HCT116 (cell line): ENCODE measurements around the gene ATP8A1. TPM values are rescaled to one million over a fixed set of nuclear protein-coding genes. Genes with fewer than 3 reads are reported as not detected.

Experiments used
- ATAC-seq: fragments of 200-7000 bp; cut with Tn5 transposase; 2 replicates; pipeline ENCODE4 v1.9.1; 2020; ENCODE audit warnings: mild to moderate bottlenecking, moderate library complexity
- BruUV-seq: library from RNA; stranded (reverse); fragments of 400-500 nt; replicated peaks from 2 replicates; lab custom pipeline; 2021; lab: Mats Ljungman, UMichigan
- CTCF ChIA-PET: fragments of 300-600 bp; sonication (Branson Sonifier 250); formaldehyde crosslinking; loops from one replicate; lab custom pipeline; 2021; ENCODE audit warnings: antibody characterized with exemption; lab: Charles Lee
- POLR2A ChIA-PET: fragments of 300-600, 350-600 bp; sonication (Branson Sonifier 250); formaldehyde crosslinking; loops from one replicate; lab custom pipeline; 2021; ENCODE audit warnings: antibody characterized with exemption; lab: Charles Lee
- RAD21 ChIA-PET, 2 experiments: fragments of 300-600 bp; sonication (Branson Sonifier 250); formaldehyde crosslinking; loops; one replicate each; lab custom pipeline; 2023; ENCODE audit warnings: low total read pairs in 2 of 2; ENCODE audit not compliant: uncharacterized antibody in 2 of 2, unreplicated experiment in 2 of 2, low non-redundant PET in 1 of 2; lab: Charles Lee
- DNase-seq: peaks from one replicate; pipeline ENCODE4 v3.0.0-alpha.2; 2010; ENCODE audit warnings: low read depth, low spot score
- H2AFZ ChIP-seq: fragments of 200-600 bp; shearing (Covaris generic), sonication (generic); 2 replicates; pipeline ENCODE4 v1.6.1; 2017; ENCODE audit warnings: low read depth, mixed run types, mixed read lengths, antibody characterized with exemption, low read length; ENCODE audit not compliant: poor library complexity, severe bottlenecking
- H3K27ac ChIP-seq: 2 replicates; pipeline ENCODE4 v1.5.1; 2012; ENCODE audit warnings: low read depth, low read length
- H3K27me3 ChIP-seq: fragments of 200-600 bp; sonication (generic); 2 replicates; pipeline ENCODE4 v1.6.1; 2016; ENCODE audit warnings: mixed run types, low read length, mixed read lengths; ENCODE audit not compliant: insufficient read depth
- H3K36me3 ChIP-seq, 2 experiments: fragments of 200-500 bp in 1 of 2; fragments of 200-600 bp in 1 of 2; sonication (Bioruptor generic) in 1 of 2; sonication (generic) in 1 of 2; 2 replicates each; pipeline versions ENCODE4 v1.5.1 to v1.6.1; 2014 to 2016; ENCODE audit warnings: low read length in 2 of 2, inconsistent platforms in 1 of 2, mixed read lengths in 1 of 2, mixed run types in 1 of 2; ENCODE audit not compliant: insufficient read depth in 2 of 2, control insufficient read depth in 1 of 2
- H3K4me1 ChIP-seq, 2 experiments: fragments of 200-600 bp in 1 of 2; sonication (generic) in 1 of 2; 2 replicates each; pipeline versions ENCODE4 v1.5.1 to v1.6.1; 2012 to 2017; ENCODE audit warnings: low read length in 2 of 2, inconsistent platforms in 1 of 2, mild to moderate bottlenecking in 1 of 2, mixed read lengths in 1 of 2, mixed run types in 1 of 2, moderate library complexity in 1 of 2; ENCODE audit not compliant: insufficient read depth in 2 of 2, control insufficient read depth in 1 of 2
- H3K4me2 ChIP-seq: fragments of 200-600 bp; sonication (generic); 2 replicates; pipeline ENCODE4 v1.6.1; 2017; ENCODE audit warnings: mixed run types, low read length, mixed read lengths
- H3K4me3 ChIP-seq, 2 experiments: fragments of 200-600 bp in 1 of 2; sonication (generic) in 1 of 2; replicated peaks in 1 of 2; 2 replicates each; pipeline ENCODE4 v1.5.1; 2011 to 2016; ENCODE audit warnings: low read length in 2 of 2, control low read depth in 1 of 2, low read depth in 1 of 2, mild to moderate bottlenecking in 1 of 2, mixed read lengths in 1 of 2, mixed run types in 1 of 2
- H3K79me2 ChIP-seq: fragments of 200-600 bp; sonication (generic); 2 replicates; pipeline ENCODE4 v1.6.1; 2017; ENCODE audit warnings: mild to moderate bottlenecking, mixed run types, low read length, moderate library complexity, mixed read lengths; ENCODE audit not compliant: insufficient read depth
- H3K9ac ChIP-seq: fragments of 200-600 bp; sonication (generic); 2 replicates; pipeline ENCODE4 v1.6.1; 2016; ENCODE audit warnings: low read length, mixed read lengths
- H3K9me2 ChIP-seq: fragments of 200-600 bp; sonication (generic), shearing (Covaris generic); 2 replicates; pipeline ENCODE4 v1.6.1; 2017; ENCODE audit warnings: mixed run types, mild to moderate bottlenecking, moderate library complexity; ENCODE audit not compliant: insufficient read depth
- H3K9me3 ChIP-seq, 2 experiments: fragments of 200-500 bp in 1 of 2; fragments of 200-600 bp in 1 of 2; sonication (Bioruptor generic) in 1 of 2; sonication (generic) in 1 of 2; 2 replicates each; pipeline ENCODE4 v1.6.1; 2014 to 2017; ENCODE audit warnings: low read length in 2 of 2, mixed read lengths in 2 of 2, inconsistent platforms in 1 of 2, low read depth in 1 of 2, mild to moderate bottlenecking in 1 of 2, mixed run types in 1 of 2, moderate library complexity in 1 of 2; ENCODE audit not compliant: control insufficient read depth in 1 of 2, insufficient read depth in 1 of 2
- H4K20me1 ChIP-seq: fragments of 200-600 bp; sonication (generic), shearing (Covaris generic); 2 replicates; pipeline ENCODE4 v1.6.1; 2017; ENCODE audit warnings: mixed run types, mild to moderate bottlenecking, moderate library complexity; ENCODE audit not compliant: insufficient read depth
- CBX3 ChIP-seq: IDR thresholded peaks from 2 replicates; pipeline ENCODE4 v1.6.1; 2012; ENCODE audit warnings: low read depth
- CTCF ChIP-seq, 3 experiments: fragments of 200-600 bp in 1 of 3; sonication (generic) in 1 of 3; IDR thresholded peaks in 2 of 3; conservative IDR thresholded peaks in 1 of 3; 2 replicates each; pipeline ENCODE4 v1.5.1; 2012 to 2017; ENCODE audit warnings: low read depth in 2 of 3, low read length in 2 of 3, antibody characterized with exemption in 1 of 3, borderline replicate concordance in 1 of 3, control low read depth in 1 of 3, mild to moderate bottlenecking in 1 of 3, mixed read lengths in 1 of 3, mixed run types in 1 of 3, moderate library complexity in 1 of 3; ENCODE audit not compliant: insufficient read depth in 1 of 3
- EGR1 ChIP-seq: IDR thresholded peaks from 2 replicates; pipeline ENCODE4 v1.6.1; 2012; ENCODE audit warnings: low read depth
- ELF1 ChIP-seq: IDR thresholded peaks from 2 replicates; pipeline ENCODE4 v1.6.1; 2012; ENCODE audit warnings: low read depth, borderline replicate concordance
- EZH2phosphoT487 ChIP-seq: fragments of 200-600 bp; IDR thresholded peaks from 2 replicates; pipeline ENCODE4 v1.6.1; 2018; ENCODE audit warnings: antibody characterized with exemption, borderline replicate concordance
- FOSL1 ChIP-seq: IDR thresholded peaks from 2 replicates; pipeline ENCODE4 v1.6.1; 2012; ENCODE audit warnings: low read depth
- JUND ChIP-seq: IDR thresholded peaks from 2 replicates; pipeline ENCODE4 v1.6.1; 2012
- POLR2A ChIP-seq: IDR thresholded peaks from 2 replicates; pipeline ENCODE4 v1.7.0; 2011; ENCODE audit warnings: borderline replicate concordance; ENCODE audit not compliant: insufficient read depth, insufficient read length; ENCODE audit errors: extremely low read depth
- POLR2AphosphoS5 ChIP-seq: IDR thresholded peaks from 2 replicates; pipeline ENCODE4 v1.6.1; 2011; ENCODE audit warnings: mild to moderate bottlenecking, low read depth, low read length, moderate library complexity
- SIN3A ChIP-seq: IDR thresholded peaks from 2 replicates; pipeline ENCODE4 v1.6.1; 2012; ENCODE audit warnings: low read depth
- SP1 ChIP-seq: IDR thresholded peaks from 2 replicates; pipeline ENCODE4 v1.6.1; 2012; ENCODE audit warnings: low read depth
- TCF7L2 ChIP-seq: IDR thresholded peaks from 2 replicates; pipeline ENCODE4 v1.7.0; 2011; ENCODE audit warnings: borderline replicate concordance, inconsistent platforms; ENCODE audit not compliant: insufficient read depth, insufficient read length; ENCODE audit errors: extremely low read depth
- YY1 ChIP-seq: IDR thresholded peaks from 2 replicates; pipeline ENCODE4 v1.6.1; 2011; ENCODE audit warnings: low read length, low read depth, moderate library complexity, mild to moderate bottlenecking; ENCODE audit not compliant: insufficient replicate concordance; ENCODE audit errors: extremely low read depth
- ZNF274 ChIP-seq: fragments of 200-500 bp; sonication (Bioruptor generic); IDR thresholded peaks from 2 replicates; pipeline ENCODE4 v1.6.1; 2014; ENCODE audit warnings: mild to moderate bottlenecking, low read depth, low read length, inconsistent platforms
- intact Hi-C: fragments of 100-400 bp; cut with micrococcal nuclease; formaldehyde crosslinking; loops from 2 replicates; pipeline ENCODE4 v1.10.0; 2022
- total RNA-seq: library from RNA; stranded (reverse); gene quantifications from one replicate; pipeline ENCODE4 v1.2.1, GENCODE V29; 2021; ENCODE audit not compliant: unreplicated experiment
- TF ChIP-seq, protein P1 (sequence below): IDR thresholded peaks from 2 replicates; pipeline ENCODE4 v1.6.1; 2011; ENCODE audit warnings: mild to moderate bottlenecking, low read length, moderate library complexity; ENCODE audit not compliant: insufficient replicate concordance; ENCODE audit errors: extremely low read depth
- TF ChIP-seq, protein P2 (sequence below): IDR thresholded peaks from 2 replicates; pipeline ENCODE4 v1.6.1; 2012

The ATP8A1 gene
- total RNA-seq, 1 experiment from 2014 or later = 1.9 TPM

DNA sequence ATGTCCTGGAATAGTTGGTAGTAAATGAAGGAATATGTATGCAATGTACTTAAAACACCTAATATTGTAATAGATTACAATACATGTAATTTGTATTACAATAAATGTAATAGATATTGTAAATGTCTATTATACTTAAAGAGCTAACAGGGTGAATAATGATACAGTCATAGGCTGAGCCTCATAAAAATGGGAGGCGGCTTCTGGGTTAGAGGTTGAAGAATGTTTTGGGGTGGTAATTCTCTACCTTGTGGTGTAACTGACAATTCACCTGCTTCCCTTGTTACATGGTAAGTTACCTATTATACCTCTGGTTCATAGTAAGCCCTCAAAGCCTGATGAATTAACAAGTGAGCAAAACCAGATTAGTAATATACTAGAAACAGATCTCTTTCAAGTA, 26.0 kb downstream of the ATP8A1 start:
- no TSS peak for BruUV-seq

DNA sequence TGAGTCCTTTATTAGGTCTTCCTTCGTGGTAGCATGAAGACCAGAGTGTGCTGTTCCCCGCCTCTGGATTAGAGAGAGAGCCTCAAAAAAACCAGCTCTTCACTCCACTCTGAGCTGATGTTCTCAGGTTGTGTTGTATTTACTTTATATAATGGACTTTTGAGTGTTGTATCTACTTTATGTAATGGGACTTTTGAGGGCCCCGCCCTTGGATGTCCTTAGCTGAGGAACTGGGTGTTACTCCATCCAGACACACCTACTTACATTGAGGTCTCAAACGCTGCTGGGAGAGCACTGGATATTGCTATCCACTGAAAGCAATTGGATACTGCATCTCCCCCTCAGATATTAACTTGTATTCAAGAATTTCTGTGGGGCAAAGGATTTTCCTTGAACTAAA, 28.2 kb downstream of the ATP8A1 start:
- H2AFZ ChIP-seq = no peak overlapping the region
- TF ChIP-seq SIN3A = no peak
- TF ChIP-seq, protein P1, sequence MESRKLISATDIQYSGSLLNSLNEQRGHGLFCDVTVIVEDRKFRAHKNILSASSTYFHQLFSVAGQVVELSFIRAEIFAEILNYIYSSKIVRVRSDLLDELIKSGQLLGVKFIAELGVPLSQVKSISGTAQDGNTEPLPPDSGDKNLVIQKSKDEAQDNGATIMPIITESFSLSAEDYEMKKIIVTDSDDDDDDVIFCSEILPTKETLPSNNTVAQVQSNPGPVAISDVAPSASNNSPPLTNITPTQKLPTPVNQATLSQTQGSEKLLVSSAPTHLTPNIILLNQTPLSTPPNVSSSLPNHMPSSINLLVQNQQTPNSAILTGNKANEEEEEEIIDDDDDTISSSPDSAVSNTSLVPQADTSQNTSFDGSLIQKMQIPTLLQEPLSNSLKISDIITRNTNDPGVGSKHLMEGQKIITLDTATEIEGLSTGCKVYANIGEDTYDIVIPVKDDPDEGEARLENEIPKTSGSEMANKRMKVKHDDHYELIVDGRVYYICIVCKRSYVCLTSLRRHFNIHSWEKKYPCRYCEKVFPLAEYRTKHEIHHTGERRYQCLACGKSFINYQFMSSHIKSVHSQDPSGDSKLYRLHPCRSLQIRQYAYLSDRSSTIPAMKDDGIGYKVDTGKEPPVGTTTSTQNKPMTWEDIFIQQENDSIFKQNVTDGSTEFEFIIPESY = no peak
- TF ChIP-seq, protein P2, sequence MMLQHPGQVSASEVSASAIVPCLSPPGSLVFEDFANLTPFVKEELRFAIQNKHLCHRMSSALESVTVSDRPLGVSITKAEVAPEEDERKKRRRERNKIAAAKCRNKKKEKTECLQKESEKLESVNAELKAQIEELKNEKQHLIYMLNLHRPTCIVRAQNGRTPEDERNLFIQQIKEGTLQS = no peak
- TF ChIP-seq EZH2phosphoT487 = no peak
- no peak for TF ChIP-seq POLR2A
- TF ChIP-seq CTCF (IDR thresholded peaks at IDR 0.05 in 2 of 3, conservative IDR thresholded peaks at IDR 0.05 in 1 of 3; ENCODE audit: borderline replicate concordance in 1 of 3, insufficient read depth in 1 of 3, low read depth in 2 of 3, low read length in 2 of 3) = no peak
- TF ChIP-seq SP1 = no peak

More for the DNA sequence above, 26.0 kb downstream of the ATP8A1 start:
- no peak overlapping the region for H3K9ac ChIP-seq
- no peaks in the 10 kb centered on the region for H3K4me1 ChIP-seq
- no peaks in the 10 kb centered on the region for H3K9me3 ChIP-seq
- no peaks in the 10 kb centered on the region for H3K36me3 ChIP-seq
- no peak overlapping the region for H3K4me3 ChIP-seq
- RAD21 ChIA-PET = no interaction called here
- POLR2A ChIA-PET = no interaction called here
- intact Hi-C loops = no loop called here
- H3K27me3 ChIP-seq = peaks cover 18% of the 10 kb centered on the region; the same call in 1 of the 2 replicates
- ATAC-seq = no peak
- no peaks in the 10 kb centered on the region for H3K9me2 ChIP-seq
- no peak for DNase-seq
- H3K79me2 ChIP-seq = no peaks in the 10 kb centered on the region
- no peak overlapping the region for H3K4me2 ChIP-seq
- CTCF ChIA-PET = no interaction called here
- H4K20me1 ChIP-seq = no peaks in the 10 kb centered on the region
- no peak for TF ChIP-seq ZNF274
- no peak for TF ChIP-seq TCF7L2
- TF ChIP-seq ELF1 = no peak
- TF ChIP-seq SP1 = no peak
- TF ChIP-seq SIN3A = no peak
- no peak for TF ChIP-seq EZH2phosphoT487
- TF ChIP-seq CBX3 = no peak
- no peak for TF ChIP-seq JUND
- TF ChIP-seq, protein P1 = no peak
- TF ChIP-seq FOSL1 = no peak
- no peak for TF ChIP-seq POLR2AphosphoS5
- no peak for TF ChIP-seq YY1
- no peak for TF ChIP-seq EGR1
- no peak for TF ChIP-seq POLR2A
- H3K27ac ChIP-seq = no peak overlapping the region
- no peak overlapping the region for H2AFZ ChIP-seq

More for the DNA sequence above, 28.2 kb downstream of the ATP8A1 start:
- DNase-seq (no peak), ATAC-seq (no peak)
- no peak overlapping the region for H3K4me3 ChIP-seq
- H3K9me3 ChIP-seq = no peaks in the 10 kb centered on the region
- H3K79me2 ChIP-seq = no peaks in the 10 kb centered on the region
- H3K9ac ChIP-seq = no peak overlapping the region
- RAD21 ChIA-PET = no interaction called here
- H3K4me2 ChIP-seq = no peak overlapping the region
- CTCF ChIA-PET = no interaction called here
- no peaks in the 10 kb centered on the region for H3K4me1 ChIP-seq
- no peaks in the 10 kb centered on the region for H4K20me1 ChIP-seq
- intact Hi-C loops = no loop called here
- no peaks in the 10 kb centered on the region for H3K9me2 ChIP-seq
- H3K27ac ChIP-seq = no peak overlapping the region
- POLR2A ChIA-PET = no interaction called here
- H3K27me3 ChIP-seq = peaks cover 24% of the 10 kb centered on the region
- no peaks in the 10 kb centered on the region for H3K36me3 ChIP-seq
- BruUV-seq = no TSS peak
